Lower leg skin (tissue), 3 donors: Measurements from ENCODE around the gene B3GNT5.

Source experiments
- POLR2A ChIP-seq, 2 donors: fragments of 450-650 bp; IDR thresholded peaks; one replicate each; pipeline ENCODE4 v1.6.1; 2016 to 2017; ENCODE audit warnings: antibody characterized with exemption in 2 of 2, mild to moderate bottlenecking in 1 of 2, moderate library complexity in 1 of 2
- TF ChIP-seq, protein P1 (sequence below), 3 donors: fragments of 450-650 bp; IDR thresholded peaks; one replicate each; pipeline ENCODE4 v1.5.1; 2016; ENCODE audit warnings: antibody characterized with exemption in 3 of 3, mild to moderate bottlenecking in 3 of 3, moderate library complexity in 2 of 3

DNA sequence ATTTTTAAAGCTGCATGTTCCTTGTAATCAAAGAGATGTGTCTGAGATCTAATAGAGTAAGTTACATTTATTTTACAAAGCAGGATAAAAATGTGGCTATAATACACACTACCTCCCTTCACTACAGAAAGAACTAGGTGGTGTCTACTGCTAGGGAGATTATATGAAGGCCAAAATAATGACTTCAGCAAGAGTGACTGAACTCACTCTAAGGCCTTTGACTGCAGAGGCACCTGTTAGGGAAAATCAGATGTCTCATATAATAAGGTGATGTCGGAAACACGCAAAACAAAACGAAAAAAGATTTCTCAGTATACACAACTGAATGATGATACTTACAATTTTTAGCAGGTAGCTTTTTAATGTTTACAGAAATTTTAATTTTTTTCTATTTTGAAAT is 19.1 kb downstream of the B3GNT5 start:
- TF ChIP-seq, protein P1, sequence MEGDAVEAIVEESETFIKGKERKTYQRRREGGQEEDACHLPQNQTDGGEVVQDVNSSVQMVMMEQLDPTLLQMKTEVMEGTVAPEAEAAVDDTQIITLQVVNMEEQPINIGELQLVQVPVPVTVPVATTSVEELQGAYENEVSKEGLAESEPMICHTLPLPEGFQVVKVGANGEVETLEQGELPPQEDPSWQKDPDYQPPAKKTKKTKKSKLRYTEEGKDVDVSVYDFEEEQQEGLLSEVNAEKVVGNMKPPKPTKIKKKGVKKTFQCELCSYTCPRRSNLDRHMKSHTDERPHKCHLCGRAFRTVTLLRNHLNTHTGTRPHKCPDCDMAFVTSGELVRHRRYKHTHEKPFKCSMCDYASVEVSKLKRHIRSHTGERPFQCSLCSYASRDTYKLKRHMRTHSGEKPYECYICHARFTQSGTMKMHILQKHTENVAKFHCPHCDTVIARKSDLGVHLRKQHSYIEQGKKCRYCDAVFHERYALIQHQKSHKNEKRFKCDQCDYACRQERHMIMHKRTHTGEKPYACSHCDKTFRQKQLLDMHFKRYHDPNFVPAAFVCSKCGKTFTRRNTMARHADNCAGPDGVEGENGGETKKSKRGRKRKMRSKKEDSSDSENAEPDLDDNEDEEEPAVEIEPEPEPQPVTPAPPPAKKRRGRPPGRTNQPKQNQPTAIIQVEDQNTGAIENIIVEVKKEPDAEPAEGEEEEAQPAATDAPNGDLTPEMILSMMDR (IDR thresholded peaks at IDR 0.05), result no peak
- TF ChIP-seq POLR2A (IDR thresholded peaks at IDR 0.05), result no peak
